Adipocyte (in vitro differentiated cells): ENCODE data around the gene WWC2.

Experiments used
- DNase-seq: peaks from one replicate; pipeline ENCODE4 v3.0.0-alpha.2; 2015; ENCODE audit warnings: low read depth
- H3K27me3 ChIP-seq: replicated peaks from 2 replicates; pipeline ENCODE4 v1.7.0; 2013; ENCODE audit warnings: mild to moderate bottlenecking, low read length, moderate library complexity; ENCODE audit not compliant: control insufficient read depth, insufficient read depth
- H3K36me3 ChIP-seq: 2 replicates; pipeline ENCODE4 v1.7.0; 2013; ENCODE audit warnings: low read length, mild to moderate bottlenecking, moderate library complexity; ENCODE audit not compliant: control insufficient read depth, insufficient read depth, severe bottlenecking
- H3K4me1 ChIP-seq: 2 replicates; pipeline ENCODE4 v1.7.0; 2013; ENCODE audit warnings: mild to moderate bottlenecking, low read length, moderate library complexity; ENCODE audit not compliant: control insufficient read depth, insufficient read depth
- H3K4me3 ChIP-seq: 2 replicates; pipeline ENCODE4 v1.7.0; 2013; ENCODE audit warnings: mild to moderate bottlenecking, low read length, moderate library complexity
- H3K9ac ChIP-seq: 2 replicates; pipeline ENCODE4 v1.7.0; 2013; ENCODE audit warnings: mild to moderate bottlenecking, low read length, moderate library complexity
- H3K9me3 ChIP-seq: 2 replicates; pipeline ENCODE4 v1.7.0; 2013; ENCODE audit warnings: mild to moderate bottlenecking, low read length, moderate library complexity; ENCODE audit not compliant: control insufficient read depth

Gene WWC2

GRCh38 chr4:183335369-183335940 lies 236.4 kb downstream of the WWC2 start:
- H3K9ac ChIP-seq, result no peak overlapping the region

GRCh38 chr4:183337349-183337748 lies 238.3 kb downstream of the WWC2 start:
- Histone ChIP-seq H3K9ac (no peak overlapping the region), H3K4me1 (peaks cover 14% of the 10 kb centered on the region), H3K4me3 (no peak overlapping the region), H3K36me3 (no peaks in the 10 kb centered on the region), H3K27me3 (no peaks in the 10 kb centered on the region), H3K9me3 (no peaks in the 10 kb centered on the region)
- no peak for DNase-seq

More at GRCh38 chr4:183335369-183335940, 236.4 kb downstream of the WWC2 start:
- Histone ChIP-seq H3K36me3 (no peaks in the 10 kb centered on the region), H3K4me1 (peaks cover 23% of the 10 kb centered on the region), H3K4me3 (no peak overlapping the region), H3K27me3 (no peaks in the 10 kb centered on the region), H3K9me3 (no peaks in the 10 kb centered on the region)
- DNase-seq, result peak; percentile 75

GRCh38 chr4:183337833-183338232 lies 238.8 kb downstream of the WWC2 start:
- H3K4me1 ChIP-seq, result peaks cover 14% of the 10 kb centered on the region
- H3K9me3 ChIP-seq, result no peaks in the 10 kb centered on the region
- no peak overlapping the region for H3K9ac ChIP-seq
- no peak for DNase-seq
- no peak overlapping the region for H3K4me3 ChIP-seq
- H3K27me3 ChIP-seq, result no peaks in the 10 kb centered on the region
- H3K36me3 ChIP-seq, result no peaks in the 10 kb centered on the region

GRCh38 chr4:183342541-183343533 lies 243.8 kb downstream of the WWC2 start:
- Histone ChIP-seq H3K9me3 (no peaks in the 10 kb centered on the region), H3K9ac (no peak overlapping the region), H3K4me3 (no peak overlapping the region), H3K4me1 (peaks cover 23% of the 10 kb centered on the region), H3K36me3 (no peaks in the 10 kb centered on the region), H3K27me3 (no peaks in the 10 kb centered on the region)
- DNase-seq, result no peak

DNA sequence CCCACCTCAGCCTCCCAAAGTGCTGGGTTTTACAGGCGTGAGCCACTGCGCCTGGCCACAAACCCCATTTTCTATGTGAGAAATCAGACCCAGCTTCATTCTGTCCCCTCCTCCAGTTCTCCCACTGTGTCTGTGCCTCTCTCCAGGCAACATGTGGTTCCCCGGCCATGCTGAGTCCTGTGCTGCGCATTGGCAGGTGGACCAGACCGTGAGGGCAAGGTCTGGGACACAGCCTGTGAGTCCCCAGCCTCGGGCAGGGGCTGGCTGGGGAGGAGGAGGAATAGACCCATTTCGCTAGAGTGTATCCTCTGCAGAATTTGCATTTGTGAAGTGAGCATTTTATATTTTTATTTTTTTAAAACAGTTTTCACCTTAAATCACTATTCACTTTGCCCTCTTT lies 244.7 kb downstream of the WWC2 start:
- no peak for DNase-seq
- Histone ChIP-seq H3K9ac (no peak overlapping the region), H3K4me3 (no peak overlapping the region), H3K27me3 (no peaks in the 10 kb centered on the region), H3K36me3 (no peaks in the 10 kb centered on the region), H3K4me1 (peaks cover 25% of the 10 kb centered on the region), H3K9me3 (no peaks in the 10 kb centered on the region)

GRCh38 chr4:183344523-183345255 lies 245.6 kb downstream of the WWC2 start:
- no peak for DNase-seq
- H3K4me3 ChIP-seq, result no peak overlapping the region

GRCh38 chr4:183345261-183345660 lies 246.2 kb downstream of the WWC2 start:
- Histone ChIP-seq H3K4me3 (no peak overlapping the region), H3K9ac (no peak overlapping the region), H3K9me3 (no peaks in the 10 kb centered on the region), H3K36me3 (no peaks in the 10 kb centered on the region), H3K4me1 (peaks cover 33% of the 10 kb centered on the region), H3K27me3 (no peaks in the 10 kb centered on the region)
- no peak for DNase-seq

More at GRCh38 chr4:183344523-183345255, 245.6 kb downstream of the WWC2 start:
- Histone ChIP-seq H3K9me3 (no peaks in the 10 kb centered on the region), H3K9ac (no peak overlapping the region), H3K27me3 (no peaks in the 10 kb centered on the region), H3K4me1 (peaks cover 32% of the 10 kb centered on the region), H3K36me3 (no peaks in the 10 kb centered on the region)

- Histone ChIP-seq H3K36me3 (no peaks in the 10 kb centered on the region), H3K4me3 (no peak overlapping the region), H3K9ac (no peak overlapping the region), H3K9me3 (no peaks in the 10 kb centered on the region), H3K27me3 (no peaks in the 10 kb centered on the region), H3K4me1 (peaks cover 41% of the 10 kb centered on the region)
- DNase-seq, result no peak
Measured at GRCh38 chr4:183347146-183347545, 248.1 kb downstream of the WWC2 start.

GRCh38 chr4:183347566-183347965 lies 248.5 kb downstream of the WWC2 start:
- DNase-seq, result peak; percentile 58
- Histone ChIP-seq H3K9ac (no peak overlapping the region), H3K4me1 (peaks cover 41% of the 10 kb centered on the region), H3K27me3 (peaks cover 3% of the 10 kb centered on the region), H3K36me3 (no peaks in the 10 kb centered on the region), H3K9me3 (no peaks in the 10 kb centered on the region), H3K4me3 (no peak overlapping the region)

GRCh38 chr4:183348136-183348535 lies 249.1 kb downstream of the WWC2 start:
- no peaks in the 10 kb centered on the region for H3K9me3 ChIP-seq
- H3K36me3 ChIP-seq, result no peaks in the 10 kb centered on the region
- peaks cover 4% of the 10 kb centered on the region for H3K27me3 ChIP-seq
- H3K9ac ChIP-seq, result no peak overlapping the region
- no peak overlapping the region for H3K4me3 ChIP-seq
- no peak for DNase-seq
- peaks cover 40% of the 10 kb centered on the region for H3K4me1 ChIP-seq
